C4-2B (cell line): ENCODE results near the gene CEACAM18.

Experiments
- ZFX ChIP-seq: fragments of 450-650 bp; IDR thresholded peaks from 2 replicates; pipeline ENCODE4 v1.6.1; 2017
- TF ChIP-seq, protein P1 (sequence below): fragments of 450-650 bp; conservative IDR thresholded peaks from 2 replicates; pipeline ENCODE4 v1.5.1; 2017; ENCODE audit warnings: mild to moderate bottlenecking

DNA sequence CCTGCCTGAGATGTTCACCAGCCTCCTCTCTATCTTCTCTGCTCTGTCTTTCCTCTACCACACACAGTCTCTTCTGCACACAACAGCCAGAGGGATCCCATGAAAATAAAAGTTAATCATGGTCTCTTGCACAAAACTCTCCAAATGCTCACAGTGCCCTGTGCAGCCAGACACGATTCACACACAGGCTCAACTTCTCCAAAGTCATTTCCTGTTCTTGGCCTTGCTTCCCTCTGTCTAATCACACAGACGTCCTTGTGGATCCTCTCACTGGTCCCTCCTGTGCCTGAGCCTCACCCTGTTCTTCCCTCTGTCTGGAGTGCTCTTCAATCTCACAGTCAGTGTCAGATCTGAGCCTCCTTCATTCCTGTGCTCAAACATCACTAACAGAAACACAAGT is 15.4 kb downstream of the CEACAM18 start:
- TF ChIP-seq, protein P1, sequence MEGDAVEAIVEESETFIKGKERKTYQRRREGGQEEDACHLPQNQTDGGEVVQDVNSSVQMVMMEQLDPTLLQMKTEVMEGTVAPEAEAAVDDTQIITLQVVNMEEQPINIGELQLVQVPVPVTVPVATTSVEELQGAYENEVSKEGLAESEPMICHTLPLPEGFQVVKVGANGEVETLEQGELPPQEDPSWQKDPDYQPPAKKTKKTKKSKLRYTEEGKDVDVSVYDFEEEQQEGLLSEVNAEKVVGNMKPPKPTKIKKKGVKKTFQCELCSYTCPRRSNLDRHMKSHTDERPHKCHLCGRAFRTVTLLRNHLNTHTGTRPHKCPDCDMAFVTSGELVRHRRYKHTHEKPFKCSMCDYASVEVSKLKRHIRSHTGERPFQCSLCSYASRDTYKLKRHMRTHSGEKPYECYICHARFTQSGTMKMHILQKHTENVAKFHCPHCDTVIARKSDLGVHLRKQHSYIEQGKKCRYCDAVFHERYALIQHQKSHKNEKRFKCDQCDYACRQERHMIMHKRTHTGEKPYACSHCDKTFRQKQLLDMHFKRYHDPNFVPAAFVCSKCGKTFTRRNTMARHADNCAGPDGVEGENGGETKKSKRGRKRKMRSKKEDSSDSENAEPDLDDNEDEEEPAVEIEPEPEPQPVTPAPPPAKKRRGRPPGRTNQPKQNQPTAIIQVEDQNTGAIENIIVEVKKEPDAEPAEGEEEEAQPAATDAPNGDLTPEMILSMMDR = no peak
- no peak for TF ChIP-seq ZFX
